HG03280 (cell line): ENCODE results near the gene PPFIA4.
"Not testable (repeated sequence)": the region's sequence is repeated elsewhere in the genome, so short reads cannot be mapped to it uniquely, and the experiment has no call there.

Source experiments
- ATAC-seq: cut with Tn5 transposase; IDR thresholded peaks from one replicate; pipeline ENCODE4 v1.9.1; 2021; ENCODE audit warnings: mild to moderate bottlenecking, moderate library complexity; ENCODE audit not compliant: unreplicated experiment

Gene PPFIA4

DNA sequence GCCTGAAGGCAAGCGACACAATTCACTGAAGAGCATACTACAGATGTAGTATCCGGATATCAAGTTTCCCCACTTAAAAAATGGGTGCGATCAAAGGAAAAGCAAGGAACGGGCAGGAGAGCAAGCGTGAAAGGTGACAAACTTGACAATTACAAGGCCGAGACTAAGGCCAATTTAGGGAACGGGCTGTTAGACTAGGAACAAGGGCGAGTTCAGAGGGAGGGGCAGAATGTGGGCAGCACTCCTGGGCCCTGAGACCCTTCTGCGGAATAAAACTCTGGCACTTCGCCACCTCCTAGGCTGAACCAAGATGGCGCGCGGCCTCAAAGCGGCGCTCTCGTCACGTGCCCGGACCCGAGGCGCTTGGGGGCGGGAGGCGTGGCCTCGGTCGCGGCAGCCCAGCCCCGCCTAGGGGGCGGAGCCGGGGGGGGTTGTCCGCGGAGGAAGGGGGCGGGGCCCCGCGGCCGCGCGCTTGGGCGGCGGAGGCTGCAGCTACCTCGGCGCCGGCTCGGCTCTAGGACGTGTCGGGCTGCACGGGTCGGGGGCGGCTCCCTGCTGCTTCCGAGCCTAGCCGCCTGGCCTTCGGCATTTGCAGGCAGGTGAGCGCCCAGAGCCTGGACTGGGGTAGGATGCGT, at the start of gene PPFIA4:
Gene PPFIA4, plus strand, starts transcription at position 461 of the 635 bp plus-strand sequence. CDS start 12,518 bp downstream, outside the sequence.
- ATAC-seq: peak; percentile 82

GRCh38 chr1:202976633-202977032, 49.7 kb upstream of the PPFIA4 start:
- no peak for ATAC-seq

DNA sequence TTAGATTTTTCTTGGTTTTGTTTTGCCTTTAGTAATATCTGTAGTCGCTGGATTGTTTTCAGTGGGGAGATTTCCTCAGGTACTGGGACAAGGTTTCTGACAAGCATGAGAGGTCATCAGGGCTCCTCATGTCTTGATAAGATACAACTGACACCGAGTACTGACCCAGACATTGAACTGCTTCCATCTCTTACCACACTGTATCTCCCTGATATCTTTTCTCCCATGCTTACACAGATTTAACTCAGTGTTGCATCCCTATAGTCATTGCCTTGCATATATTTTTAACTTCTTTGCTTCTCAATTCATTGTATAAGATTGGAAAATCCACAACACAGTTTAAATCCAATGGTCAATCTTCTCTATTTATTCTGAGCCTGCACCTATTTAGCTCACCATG, 46.8 kb upstream of the PPFIA4 start:
- no peak for ATAC-seq

DNA sequence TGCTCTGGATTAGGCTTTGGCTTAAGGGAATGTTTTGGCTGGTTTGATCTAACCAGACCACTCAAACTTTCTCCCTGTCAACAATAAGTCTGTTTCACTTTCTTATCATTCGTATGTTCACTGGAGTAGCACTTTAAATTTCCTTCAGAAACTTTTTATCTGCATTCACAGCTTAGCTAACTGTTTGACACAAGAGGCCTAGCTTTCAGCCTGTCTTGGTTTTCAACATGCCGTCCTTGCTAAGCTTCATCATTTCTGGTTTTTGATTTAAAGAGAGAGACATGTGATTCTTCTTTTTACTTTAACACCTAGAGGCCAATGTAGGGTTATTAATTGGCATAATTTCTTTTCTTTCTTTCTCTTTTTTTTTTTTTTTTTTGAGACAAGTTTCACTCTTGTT, 44.4 kb upstream of the PPFIA4 start:
- no peak for ATAC-seq

DNA sequence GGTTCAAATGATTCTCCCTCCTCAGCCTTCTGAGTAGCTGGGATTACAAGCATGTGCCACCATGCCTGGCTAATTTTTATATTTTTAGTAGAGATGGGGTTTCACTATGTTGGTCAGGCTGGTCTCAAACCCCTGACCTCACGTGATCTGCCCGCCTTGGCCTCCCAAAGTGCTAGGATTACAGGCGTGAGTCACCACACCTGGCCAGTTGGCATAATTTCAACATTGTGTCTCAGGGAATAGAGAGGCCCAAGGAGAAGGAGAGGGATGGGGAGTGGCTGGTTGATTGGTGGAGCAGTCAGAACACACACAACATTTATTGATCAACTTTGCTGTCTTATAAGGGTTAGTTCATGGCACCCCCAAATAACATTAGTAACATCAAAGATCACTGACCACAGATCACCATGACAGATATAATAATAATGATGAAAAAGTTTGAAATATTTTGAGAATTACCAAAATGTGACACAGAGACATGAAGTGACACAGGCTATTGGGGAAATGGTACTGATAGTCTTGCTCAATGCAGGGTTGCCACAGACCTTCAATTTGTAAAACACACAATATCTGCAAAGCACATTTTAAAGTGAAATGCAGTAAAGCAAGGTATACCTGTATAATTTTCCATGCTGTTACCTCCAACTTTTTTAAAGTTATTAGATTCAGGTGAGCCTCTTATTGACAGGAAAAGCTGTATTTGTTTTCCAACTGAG, 43.4 kb upstream of the PPFIA4 start:
- ATAC-seq: no peak

DNA sequence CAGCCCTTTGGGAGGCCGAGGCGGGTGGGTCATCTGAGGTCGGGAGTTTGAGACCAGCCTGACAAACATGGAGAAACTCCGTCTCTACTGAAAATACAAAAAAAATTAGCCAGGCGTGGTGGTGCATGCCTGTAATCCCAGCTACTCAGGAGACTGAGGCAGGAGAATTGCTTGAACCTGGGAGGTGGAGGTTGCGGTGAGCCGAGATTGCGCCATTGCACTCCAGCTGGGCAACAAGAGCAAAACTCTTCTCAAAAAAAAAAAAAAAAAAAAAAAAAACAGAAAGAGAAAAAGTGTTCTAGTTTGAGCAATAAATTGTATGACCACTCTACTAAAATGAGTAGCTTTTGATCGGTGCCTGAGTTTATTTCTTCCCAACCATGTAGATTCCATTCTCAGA, 40.2 kb upstream of the PPFIA4 start:
- not testable (repeated sequence) for ATAC-seq

GRCh38 chr1:202987255-202987654, 39.0 kb upstream of the PPFIA4 start:
- ATAC-seq: no peak

GRCh38 chr1:202987922-202988583, 38.2 kb upstream of the PPFIA4 start:
- no peak for ATAC-seq

DNA sequence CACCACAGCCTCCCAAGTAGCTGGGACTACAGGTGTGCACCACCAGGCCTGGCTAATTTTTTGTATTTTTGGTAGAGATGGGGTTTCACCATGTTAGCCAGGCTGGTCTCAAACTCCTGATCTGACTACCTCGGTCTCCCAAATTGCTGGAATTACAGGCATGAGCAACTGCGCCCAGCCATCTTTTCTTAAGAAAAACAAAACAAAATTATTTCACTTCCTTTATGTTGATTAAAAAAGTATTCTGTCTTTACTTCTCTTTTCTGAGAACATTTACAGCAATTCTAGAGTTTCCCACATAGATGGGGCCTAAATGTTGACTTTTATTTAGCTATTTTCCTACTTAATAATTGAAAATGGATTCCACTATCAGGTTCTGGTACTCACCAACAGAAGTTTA, 36.4 kb upstream of the PPFIA4 start:
- no peak for ATAC-seq

DNA sequence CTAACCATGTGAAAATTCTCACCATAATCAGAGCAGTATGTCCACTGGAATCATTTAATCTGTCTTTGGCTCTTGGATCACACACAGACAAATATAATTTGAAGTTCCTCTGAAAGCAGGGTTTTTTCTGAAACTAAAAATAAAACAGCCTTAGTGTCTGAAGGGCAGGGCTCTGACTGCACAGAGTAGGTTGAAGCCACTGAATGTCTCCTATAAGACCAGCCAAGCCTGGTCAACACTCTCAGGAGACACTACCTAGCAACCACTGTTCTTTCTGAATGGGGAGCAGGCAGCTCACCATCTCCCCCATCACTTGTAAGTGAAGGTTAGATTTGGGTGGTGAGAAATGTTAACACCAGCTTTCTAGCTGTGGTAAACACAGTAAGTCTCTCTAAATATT, 35.2 kb upstream of the PPFIA4 start:
- no peak for ATAC-seq

DNA sequence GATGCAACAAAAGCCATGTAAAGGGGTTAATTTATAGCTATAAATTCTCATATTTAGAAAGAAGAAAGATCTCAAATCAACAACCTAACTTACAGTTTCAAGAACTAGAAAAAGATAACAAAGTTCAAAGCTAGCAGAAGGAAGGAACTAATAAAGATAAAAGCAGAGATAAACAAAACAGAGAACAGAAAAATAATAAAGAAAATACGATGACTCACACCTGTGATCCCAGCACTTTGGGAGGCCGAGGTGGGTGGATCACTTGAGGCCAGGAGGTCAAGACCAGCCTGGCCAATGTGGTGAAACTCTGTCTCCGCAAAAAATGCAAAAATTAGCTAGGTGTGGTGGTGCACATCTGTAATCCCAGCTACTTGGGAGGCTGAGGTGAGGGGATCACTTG, 31.5 kb upstream of the PPFIA4 start:
- ATAC-seq: no peak

DNA sequence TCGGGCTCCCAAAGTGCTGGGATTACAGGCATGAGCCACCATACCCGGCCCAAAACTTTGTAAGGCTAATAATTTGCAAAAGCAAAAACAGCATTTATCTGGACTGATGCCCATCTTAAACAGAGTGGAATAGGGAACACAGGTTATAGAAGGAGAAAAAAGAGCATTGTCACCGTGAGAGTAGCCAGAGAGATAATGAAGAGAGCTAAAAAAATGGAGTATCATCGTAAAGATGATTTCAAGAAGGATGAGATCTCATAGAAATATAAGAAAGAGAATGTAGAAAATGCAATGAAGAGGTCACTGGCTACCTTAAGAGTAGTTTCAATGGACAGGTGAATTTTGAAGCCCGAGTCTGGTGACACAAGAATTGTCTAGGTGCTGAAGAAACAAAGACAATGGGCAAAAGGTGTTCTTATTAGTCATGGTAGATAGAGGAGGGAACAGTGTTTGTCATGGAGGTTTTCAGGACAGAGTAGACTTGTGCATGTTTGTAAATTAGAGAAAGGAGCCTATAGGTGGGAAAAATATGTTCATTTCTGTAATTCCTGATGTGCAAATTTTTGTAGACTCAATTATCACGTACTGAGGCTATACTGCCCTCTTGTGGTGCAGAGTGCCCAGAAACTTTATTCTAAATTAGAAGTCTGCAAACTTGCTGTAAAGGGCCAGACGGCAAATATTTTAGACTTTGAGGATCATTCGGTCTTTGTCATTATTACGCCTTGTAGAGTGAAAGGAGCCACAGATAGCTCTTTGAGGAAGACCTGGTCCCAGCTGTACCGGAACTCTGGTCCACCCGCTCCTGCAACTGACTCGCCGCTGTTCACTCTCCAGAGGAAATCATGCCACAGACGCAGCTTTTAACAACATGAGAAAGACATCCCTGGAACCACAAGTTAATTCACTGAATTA, 27.2 kb upstream of the PPFIA4 start:
- ATAC-seq: no peak

GRCh38 chr1:203000217-203000944, 25.9 kb upstream of the PPFIA4 start:
- ATAC-seq: no peak

GRCh38 chr1:203001986-203002385, 24.3 kb upstream of the PPFIA4 start:
- ATAC-seq: no peak

GRCh38 chr1:203002951-203003350, 23.3 kb upstream of the PPFIA4 start:
- no peak for ATAC-seq

- ATAC-seq: not testable (repeated sequence)
Measured at GRCh38 chr1:203005395-203006142, 20.7 kb upstream of the PPFIA4 start.

GRCh38 chr1:203006948-203007871, 19.1 kb upstream of the PPFIA4 start, which contains the start of gene TMEM183A:
TMEM183A (plus strand) TSS chr1:203007374; CDS start chr1:203007466, 92 bp downstream.
- ATAC-seq: peak; percentile 93

GRCh38 chr1:203009185-203009584, 17.1 kb upstream of the PPFIA4 start:
- ATAC-seq: no peak
